ENCODE data around the gene LAPTM4A.
A peak's percentile ranks its signal among the peaks of the same experiment; 100 is the strongest.

Gene LAPTM4A

DNA sequence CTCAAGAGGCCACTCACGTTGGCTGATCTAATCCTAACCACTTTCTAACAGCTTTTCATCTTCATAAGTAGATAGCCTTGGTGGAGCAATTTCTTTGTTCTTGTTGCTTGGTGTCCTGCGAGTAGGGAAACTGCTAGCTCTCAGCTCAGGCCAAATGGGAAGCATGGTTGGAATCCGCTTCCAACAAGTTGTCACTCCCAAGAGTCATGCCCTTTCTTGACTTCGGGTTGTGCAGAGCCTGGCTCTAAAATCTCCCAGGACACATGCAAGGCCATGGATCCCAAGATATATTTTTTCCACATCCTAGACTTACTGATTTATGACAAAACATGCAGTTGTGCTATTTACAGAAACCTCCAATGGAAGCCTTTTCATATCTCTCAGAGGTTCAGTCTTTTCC lies 31.7 kb downstream of the LAPTM4A start:
- peaks cover 3% of the 10 kb centered on the region for H3K27me3 Mint-ChIP-seq

GRCh38 chr2:20018601-20019152 lies 32.8 kb downstream of the LAPTM4A start:
- peaks cover 13% of the 10 kb centered on the region for H3K27me3 Mint-ChIP-seq
- H3K27ac Mint-ChIP-seq (ENCODE audit: low read depth): no peak overlapping the region
- H3K9me3 Mint-ChIP-seq: peaks cover 15% of the 10 kb centered on the region
- no peaks in the 10 kb centered on the region for H3K4me1 Mint-ChIP-seq
- ATAC-seq (replicated peaks; ENCODE audit: extremely low read depth, poor library complexity, severe bottlenecking) (no peak), DNase-seq (ENCODE audit: low spot score in 2 of 2) (no peak)
- H3K4me3 Mint-ChIP-seq: no peak overlapping the region
- no peaks in the 10 kb centered on the region for H3K36me3 Mint-ChIP-seq (ENCODE audit: insufficient read depth)

More for the DNA sequence above, 31.7 kb downstream of the LAPTM4A start:
- DNase-seq (ENCODE audit: low spot score in 2 of 2) (no peak), ATAC-seq (replicated peaks; ENCODE audit: extremely low read depth, poor library complexity, severe bottlenecking) (no peak)
- Mint-ChIP-seq H3K36me3 (ENCODE audit: insufficient read depth) (no peaks in the 10 kb centered on the region), H3K27ac (ENCODE audit: low read depth) (no peak overlapping the region), H3K4me3 (no peak overlapping the region), H3K9me3 (peaks cover 15% of the 10 kb centered on the region), H3K4me1 (no peaks in the 10 kb centered on the region)

DNA sequence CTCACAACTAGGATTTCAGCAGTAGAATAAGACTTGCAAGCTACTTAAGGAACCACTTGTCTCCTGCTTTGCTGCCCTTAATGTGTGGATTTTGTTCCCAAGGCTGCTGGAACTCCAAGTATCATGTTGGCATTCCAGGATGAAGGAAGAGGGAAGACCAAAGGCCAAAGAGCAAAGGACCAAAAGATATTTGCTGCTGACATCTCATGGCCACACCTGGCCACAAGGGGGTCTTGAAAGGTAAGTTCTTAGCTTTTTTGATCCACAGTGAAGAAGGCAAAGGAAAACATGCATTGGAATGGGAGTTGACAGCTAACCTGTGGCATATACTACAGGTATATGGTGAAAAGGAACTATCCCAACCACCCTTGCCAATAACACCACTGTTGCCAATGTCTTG lies 35.1 kb downstream of the LAPTM4A start:
- H3K9me3 Mint-ChIP-seq: peaks cover 8% of the 10 kb centered on the region
- H3K4me3 Mint-ChIP-seq: no peak overlapping the region
- ATAC-seq (replicated peaks; ENCODE audit: extremely low read depth, poor library complexity, severe bottlenecking) (no peak), DNase-seq (ENCODE audit: low spot score in 2 of 2) (no peak)
- H3K4me1 Mint-ChIP-seq: peaks cover 6% of the 10 kb centered on the region
- no peaks in the 10 kb centered on the region for H3K36me3 Mint-ChIP-seq (ENCODE audit: insufficient read depth)
- H3K27ac Mint-ChIP-seq (ENCODE audit: low read depth): no peak overlapping the region
- H3K27me3 Mint-ChIP-seq: peaks cover 33% of the 10 kb centered on the region

GRCh38 chr2:20015482-20016083 lies 35.8 kb downstream of the LAPTM4A start:
- Mint-ChIP-seq H3K9me3 (peaks cover 5% of the 10 kb centered on the region), H3K4me3 (no peak overlapping the region), H3K4me1 (peaks cover 6% of the 10 kb centered on the region), H3K27me3 (peaks cover 41% of the 10 kb centered on the region), H3K27ac (ENCODE audit: low read depth) (no peak overlapping the region), H3K36me3 (ENCODE audit: insufficient read depth) (no peaks in the 10 kb centered on the region)
- no peak for ATAC-seq (replicated peaks; ENCODE audit: extremely low read depth, poor library complexity, severe bottlenecking)
- DNase-seq (ENCODE audit: low spot score in 2 of 2): no peak

- Mint-ChIP-seq H3K36me3 (ENCODE audit: insufficient read depth) (no peaks in the 10 kb centered on the region), H3K4me3 (peak overlapping the region; percentile 65), H3K27me3 (peaks cover 60% of the 10 kb centered on the region), H3K9me3 (no peaks in the 10 kb centered on the region), H3K4me1 (peaks cover 6% of the 10 kb centered on the region), H3K27ac (ENCODE audit: low read depth) (no peak overlapping the region)
- no peak for DNase-seq (ENCODE audit: low spot score in 2 of 2)
- ATAC-seq (replicated peaks; ENCODE audit: extremely low read depth, poor library complexity, severe bottlenecking): no peak
Measured at GRCh38 chr2:20013126-20013849, 38.1 kb downstream of the LAPTM4A start.

GRCh38 chr2:20012282-20013125 lies 38.9 kb downstream of the LAPTM4A start, which contains the start of gene MATN3:
TSS of gene MATN3 (minus strand) at chr2:20012668. CDS start at chr2:20012631, 37 bp downstream.
- Mint-ChIP-seq H3K4me3 (peak within 1 kb of the TSS; percentile 65), H3K4me1 (peaks cover 6% of the 10 kb centered on the region), H3K36me3 (ENCODE audit: insufficient read depth) (no peaks in the 10 kb centered on the region), H3K9me3 (no peaks in the 10 kb centered on the region), H3K27me3 (peaks cover 68% of the 10 kb centered on the region), H3K27ac (ENCODE audit: low read depth) (no peak within 1 kb of the TSS)
- no peak for ATAC-seq (replicated peaks; ENCODE audit: extremely low read depth, poor library complexity, severe bottlenecking)
- no peak for DNase-seq (ENCODE audit: low spot score in 2 of 2)

DNA sequence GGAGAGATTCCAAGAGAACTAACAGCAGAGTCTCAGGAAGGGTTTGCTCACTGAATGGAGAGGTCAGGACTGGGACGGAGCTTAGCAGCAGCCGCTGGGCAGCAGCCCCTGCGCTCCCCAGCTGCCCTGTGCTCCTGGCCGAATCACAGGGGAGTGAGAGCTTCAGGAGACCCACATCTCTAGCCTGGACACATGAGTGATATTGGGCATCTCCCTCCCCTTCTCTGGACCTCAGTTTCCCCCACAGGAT lies 39.5 kb downstream of the LAPTM4A start:
- Mint-ChIP-seq H3K27ac (ENCODE audit: low read depth) (no peak overlapping the region), H3K4me1 (peaks cover 6% of the 10 kb centered on the region), H3K9me3 (no peaks in the 10 kb centered on the region), H3K36me3 (ENCODE audit: insufficient read depth) (no peaks in the 10 kb centered on the region), H3K27me3 (peaks cover 73% of the 10 kb centered on the region), H3K4me3 (peak overlapping the region; percentile 65)
- DNase-seq (ENCODE audit: low spot score in 2 of 2): no peak
- no peak for ATAC-seq (replicated peaks; ENCODE audit: extremely low read depth, poor library complexity, severe bottlenecking)

- ATAC-seq (replicated peaks; ENCODE audit: extremely low read depth, poor library complexity, severe bottlenecking) (no peak), DNase-seq (ENCODE audit: low spot score in 2 of 2) (no peak)
- H3K9me3 Mint-ChIP-seq: no peaks in the 10 kb centered on the region
- peak overlapping the region; percentile 65 for H3K4me3 Mint-ChIP-seq
- H3K27me3 Mint-ChIP-seq: peaks cover 78% of the 10 kb centered on the region
- no peak overlapping the region for H3K27ac Mint-ChIP-seq (ENCODE audit: low read depth)
- H3K36me3 Mint-ChIP-seq (ENCODE audit: insufficient read depth): no peaks in the 10 kb centered on the region
- peaks cover 6% of the 10 kb centered on the region for H3K4me1 Mint-ChIP-seq
Measured at GRCh38 chr2:20011276-20012031, 40.0 kb downstream of the LAPTM4A start.

DNA sequence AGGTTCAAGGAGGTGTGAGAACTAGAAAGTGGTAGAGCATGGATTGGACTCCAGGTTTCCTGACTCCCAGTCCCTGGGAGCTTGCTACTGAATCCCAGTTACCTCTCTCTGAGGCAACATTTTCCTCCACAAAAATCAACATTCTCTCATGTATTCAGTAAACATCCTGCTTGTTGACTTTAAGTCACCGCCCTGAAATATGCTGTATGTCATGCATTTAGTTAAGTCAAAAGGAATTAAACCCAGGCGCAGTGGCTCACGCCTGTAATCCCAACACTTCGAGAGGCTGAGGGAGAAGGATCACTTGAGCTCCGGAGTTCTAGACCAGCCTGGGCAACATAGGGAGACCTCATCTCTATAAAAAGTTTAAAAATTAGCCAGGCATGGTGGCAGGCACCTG lies 42.7 kb downstream of the LAPTM4A start:
- peaks cover 2% of the 10 kb centered on the region for H3K36me3 Mint-ChIP-seq (ENCODE audit: insufficient read depth)
- DNase-seq (ENCODE audit: low spot score in 2 of 2) (no peak), ATAC-seq (replicated peaks; ENCODE audit: extremely low read depth, poor library complexity, severe bottlenecking) (no peak)
- H3K27ac Mint-ChIP-seq (ENCODE audit: low read depth): no peak overlapping the region
- H3K4me1 Mint-ChIP-seq: peaks cover 6% of the 10 kb centered on the region
- peaks cover 78% of the 10 kb centered on the region for H3K27me3 Mint-ChIP-seq
- no peak overlapping the region for H3K4me3 Mint-ChIP-seq
- H3K9me3 Mint-ChIP-seq: no peaks in the 10 kb centered on the region

DNA sequence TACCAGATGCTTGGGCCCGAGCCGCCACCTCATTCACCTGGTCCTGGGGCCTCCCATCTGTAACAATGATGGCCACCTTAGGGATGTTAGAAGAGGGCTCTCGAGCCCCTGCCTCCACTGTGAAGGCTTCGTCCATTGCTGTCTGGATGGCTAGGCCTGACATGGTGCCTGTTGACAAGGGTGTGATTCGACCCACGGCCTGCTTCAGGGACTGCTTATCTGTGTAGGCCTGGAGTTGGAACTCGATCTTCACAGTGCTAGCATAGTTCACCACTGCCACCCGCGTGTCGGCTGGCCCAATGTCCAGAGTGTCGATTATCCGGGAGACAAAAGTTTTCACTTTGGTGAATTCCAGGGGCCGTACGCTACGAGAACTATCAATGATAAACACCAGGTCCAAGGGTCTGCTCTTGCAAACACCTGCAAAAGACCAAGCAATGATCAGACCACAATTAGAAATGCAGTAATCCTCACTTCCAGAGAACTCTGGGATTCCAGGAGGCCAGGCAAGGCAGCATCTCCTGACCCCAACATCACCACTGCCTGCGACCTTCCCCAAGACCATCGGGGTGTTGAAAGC lies 45.4 kb downstream of the LAPTM4A start:
- Mint-ChIP-seq H3K4me1 (no peaks in the 10 kb centered on the region), H3K9me3 (no peaks in the 10 kb centered on the region), H3K27ac (ENCODE audit: low read depth) (no peak overlapping the region), H3K36me3 (ENCODE audit: insufficient read depth) (peaks cover 2% of the 10 kb centered on the region), H3K27me3 (peaks cover 80% of the 10 kb centered on the region), H3K4me3 (no peak overlapping the region)
- no peak for ATAC-seq (replicated peaks; ENCODE audit: extremely low read depth, poor library complexity, severe bottlenecking)
- DNase-seq (ENCODE audit: low spot score in 2 of 2): no peak

DNA sequence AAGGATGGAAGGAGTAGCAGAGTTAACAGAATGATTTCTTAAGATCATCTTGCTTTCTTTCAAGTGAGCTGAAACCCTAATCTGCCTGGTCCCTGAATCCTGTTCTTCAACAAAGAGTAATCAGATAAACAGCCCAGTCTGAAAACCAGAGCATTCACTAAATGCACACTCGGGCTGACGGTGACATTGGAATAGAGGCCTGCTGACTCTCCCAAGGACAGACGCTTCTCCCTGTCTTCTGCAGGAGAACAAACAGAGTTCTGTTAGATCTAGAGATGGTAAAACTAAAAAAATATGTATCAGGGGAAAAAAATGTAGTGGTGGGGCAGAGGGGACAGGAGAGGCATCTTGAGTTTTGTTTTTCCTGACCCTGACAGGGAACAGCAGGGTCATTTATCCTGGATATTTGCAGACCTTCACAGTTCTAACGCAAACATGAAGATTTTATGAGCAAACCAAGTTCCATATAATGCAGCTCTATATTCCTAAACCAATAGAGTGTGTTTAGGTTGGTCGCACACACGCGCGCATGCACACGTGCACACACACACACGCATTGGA lies 46.3 kb downstream of the LAPTM4A start:
- no peaks in the 10 kb centered on the region for H3K4me1 Mint-ChIP-seq
- DNase-seq (ENCODE audit: low spot score in 2 of 2) (no peak), ATAC-seq (replicated peaks; ENCODE audit: extremely low read depth, poor library complexity, severe bottlenecking) (no peak)
- peaks cover 80% of the 10 kb centered on the region for H3K27me3 Mint-ChIP-seq
- H3K36me3 Mint-ChIP-seq (ENCODE audit: insufficient read depth): peaks cover 2% of the 10 kb centered on the region
- H3K9me3 Mint-ChIP-seq: no peaks in the 10 kb centered on the region
- no peak overlapping the region for H3K4me3 Mint-ChIP-seq
- no peak overlapping the region for H3K27ac Mint-ChIP-seq (ENCODE audit: low read depth)
